Sigmoid colon (tissue), 7 donors: ENCODE measurements around the gene DMRTA1. TPM values are rescaled to one million over a fixed set of nuclear protein-coding genes. Genes with fewer than 3 reads are reported as not detected.
A peak's percentile ranks its signal among the peaks of the same experiment; 100 is the strongest.

Source experiments
- DNase-seq: peaks from one replicate; pipeline ENCODE4 v3.0.0-alpha.2; 2019
- H3K27ac ChIP-seq, 4 donors: fragments of 200-600 bp; sonication (generic); one replicate each; pipeline ENCODE4 v1.5.1; 2016 to 2019; ENCODE audit warnings: mild to moderate bottlenecking in 1 of 4
- H3K27me3 ChIP-seq, 3 donors: fragments of 200-600 bp; sonication (generic); one replicate each; pipeline ENCODE4 v1.5.1; 2019; ENCODE audit warnings: mild to moderate bottlenecking in 1 of 3
- H3K36me3 ChIP-seq, 4 donors: fragments of 200-600 bp; sonication (generic); one replicate each; pipeline ENCODE4 v1.5.1; 2016 to 2019
- H3K4me1 ChIP-seq, 4 donors: fragments of 200-600 bp; sonication (generic); one replicate each; pipeline ENCODE4 v1.5.1; 2017 to 2019
- H3K4me3 ChIP-seq, 4 donors: fragments of 200-600 bp; sonication (generic); one replicate each; pipeline ENCODE4 v1.5.1; 2017 to 2019; ENCODE audit warnings: mild to moderate bottlenecking in 2 of 4, moderate library complexity in 1 of 4
- H3K9me3 ChIP-seq, 4 donors: fragments of 200-600 bp in 3 of 4; sonication (generic) in 3 of 4; one replicate each; pipeline versions ENCODE4 v1.5.1 to v1.6.1; 2013 to 2019
- EP300 ChIP-seq, 4 donors: sonication (generic); formaldehyde crosslinking; IDR thresholded peaks; one replicate each; pipeline ENCODE4 v1.6.1; 2017; ENCODE audit warnings: antibody characterized with exemption in 4 of 4
- POLR2A ChIP-seq, 2 donors: fragments of 450-650 bp; IDR thresholded peaks; one replicate each; pipeline ENCODE4 v1.6.1; 2016; ENCODE audit warnings: antibody characterized with exemption in 2 of 2, mild to moderate bottlenecking in 2 of 2, moderate library complexity in 2 of 2
- POLR2AphosphoS5 ChIP-seq, 4 donors: sonication (generic); formaldehyde crosslinking; IDR thresholded peaks; one replicate each; pipeline ENCODE4 v1.6.1; 2017; ENCODE audit warnings: antibody characterized with exemption in 4 of 4
- WGBS, 2 donors: extraction: QIAGEN DNeasy Blood & Tissue Kit; methylation state at CpG; one replicate each; pipeline ENCODE4 v1.1.7; 2013; 5-methylcytosine and 5-hydroxymethylcytosine counted together
- intact Hi-C: fragments of 100-400 bp; cut with DNase I; formaldehyde crosslinking; loops from one replicate; pipeline ENCODE4 v1.15.1; 2023
- polyA plus RNA-seq, 3 donors: library from polyadenylated mRNA; stranded (reverse); fragments of 200-250 nt; gene quantifications; one replicate each; pipeline ENCODE4 v1.2.3, GENCODE V29; 2013
- total RNA-seq, 4 donors: library from RNA; depleted of rRNA; stranded (reverse); fragments of >200 nt; gene quantifications; one replicate each; pipeline ENCODE4 v1.1.0, GENCODE V29; 2016
- TF ChIP-seq, protein P1 (sequence below), 4 experiments: fragments of 450-650 bp in 3 of 4; fragments of 200-600 bp in 1 of 4; IDR thresholded peaks; one replicate each; pipeline ENCODE4 v1.5.1; 2016 to 2019; ENCODE audit warnings: antibody characterized with exemption in 4 of 4, mild to moderate bottlenecking in 3 of 4, moderate library complexity in 2 of 4
- donor health status: healthy with polysubstance abuse.
- donor health status: Bipolar disorder and iron deficiency.
- donor health status: healthy.

DMRTA1 gene
- total and polyA plus RNA-seq, 7 donors = 0.20 to 2.1 (median 0.83) TPM

GRCh38 chr9:22446950-22447617, 460 bp downstream of the DMRTA1 start:
- Histone ChIP-seq H3K27ac (peak overlapping the region; percentile 83 to 92 (median 89)), H3K4me3 (peak overlapping the region; percentile 40 to 83 (median 64)), H3K27me3 (no peaks in the 10 kb centered on the region), H3K4me1 (peaks cover 0 to 18% (median 5%) of the 10 kb centered on the region in 4 donors), H3K36me3 (no peaks in the 10 kb centered on the region), H3K9me3 (no peaks in the 10 kb centered on the region)
- intact Hi-C loops = loop anchor here (10.0 kb wide), 1 partner anchor 202 kb away; no protein-coding TSS in a partner anchor
- DNase-seq = peak; percentile 72
- 0 to 1% methylated on average over 70 of the region's 70 CpGs for WGBS, 2 donors
- TF ChIP-seq, protein P1, sequence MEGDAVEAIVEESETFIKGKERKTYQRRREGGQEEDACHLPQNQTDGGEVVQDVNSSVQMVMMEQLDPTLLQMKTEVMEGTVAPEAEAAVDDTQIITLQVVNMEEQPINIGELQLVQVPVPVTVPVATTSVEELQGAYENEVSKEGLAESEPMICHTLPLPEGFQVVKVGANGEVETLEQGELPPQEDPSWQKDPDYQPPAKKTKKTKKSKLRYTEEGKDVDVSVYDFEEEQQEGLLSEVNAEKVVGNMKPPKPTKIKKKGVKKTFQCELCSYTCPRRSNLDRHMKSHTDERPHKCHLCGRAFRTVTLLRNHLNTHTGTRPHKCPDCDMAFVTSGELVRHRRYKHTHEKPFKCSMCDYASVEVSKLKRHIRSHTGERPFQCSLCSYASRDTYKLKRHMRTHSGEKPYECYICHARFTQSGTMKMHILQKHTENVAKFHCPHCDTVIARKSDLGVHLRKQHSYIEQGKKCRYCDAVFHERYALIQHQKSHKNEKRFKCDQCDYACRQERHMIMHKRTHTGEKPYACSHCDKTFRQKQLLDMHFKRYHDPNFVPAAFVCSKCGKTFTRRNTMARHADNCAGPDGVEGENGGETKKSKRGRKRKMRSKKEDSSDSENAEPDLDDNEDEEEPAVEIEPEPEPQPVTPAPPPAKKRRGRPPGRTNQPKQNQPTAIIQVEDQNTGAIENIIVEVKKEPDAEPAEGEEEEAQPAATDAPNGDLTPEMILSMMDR (IDR thresholded peaks at IDR 0.05) = no peak
- TF ChIP-seq POLR2A (IDR thresholded peaks at IDR 0.05) (no peak), POLR2AphosphoS5 (IDR thresholded peaks at IDR 0.05) (no peak), EP300 (IDR thresholded peaks at IDR 0.05) (no peak)

- no peak for DNase-seq
- H3K27ac ChIP-seq = peak overlapping the region; percentile 83 to 92 (median 89)
- H3K27me3 ChIP-seq = no peaks in the 10 kb centered on the region
- H3K36me3 ChIP-seq = no peaks in the 10 kb centered on the region
- H3K9me3 ChIP-seq = no peaks in the 10 kb centered on the region
- TF ChIP-seq, protein P1 (IDR thresholded peaks at IDR 0.05) = no peak
- TF ChIP-seq POLR2A (IDR thresholded peaks at IDR 0.05) (no peak), POLR2AphosphoS5 (IDR thresholded peaks at IDR 0.05) (no peak), EP300 (IDR thresholded peaks at IDR 0.05) (no peak)
- WGBS, 2 donors = 6 to 21% methylated on average over 17 of the region's 17 CpGs
- intact Hi-C loops = loop anchor here (10.0 kb wide), 1 partner anchor 203 kb away; no protein-coding TSS in a partner anchor
- peaks cover 0 to 18% (median 5%) of the 10 kb centered on the region in 4 donors for H3K4me1 ChIP-seq
- peak overlapping the region; percentile 40 to 83 (median 64) for H3K4me3 ChIP-seq
These were observed 1.1 kb downstream of the DMRTA1 start for GRCh38 chr9:22447618-22448305.

GRCh38 chr9:22449719-22450118, 3.1 kb downstream of the DMRTA1 start:
- H3K4me3 ChIP-seq = no peak overlapping the region
- H3K27me3 ChIP-seq = no peaks in the 10 kb centered on the region
- intact Hi-C loops = loop anchor here (2.0 to 10.0 kb wide), 2 partner anchors 143 to 205 kb away; no protein-coding TSS in a partner anchor
- H3K27ac ChIP-seq = no peak overlapping the region
- no peak for TF ChIP-seq POLR2A (IDR thresholded peaks at IDR 0.05)
- peaks cover 0 to 18% (median 5%) of the 10 kb centered on the region in 4 donors for H3K4me1 ChIP-seq
- H3K36me3 ChIP-seq = no peaks in the 10 kb centered on the region
- DNase-seq = no peak
- H3K9me3 ChIP-seq = no peaks in the 10 kb centered on the region

- no peaks in the 10 kb centered on the region for H3K9me3 ChIP-seq
- TF ChIP-seq EP300 (IDR thresholded peaks at IDR 0.05) = no peak
- TF ChIP-seq, protein P1 (IDR thresholded peaks at IDR 0.05) = peak in 3 of 4 experiments; percentile 48 to 72 (median 66)
- intact Hi-C loops = loop anchor here (2.0 kb wide), 1 partner anchor 640 kb away; no protein-coding TSS in a partner anchor
- DNase-seq = no peak
- no peaks in the 10 kb centered on the region for H3K27me3 ChIP-seq
- no peak overlapping the region for H3K4me3 ChIP-seq
- peaks cover 0 to 15% (median 3%) of the 10 kb centered on the region in 4 donors for H3K4me1 ChIP-seq
- no peaks in the 10 kb centered on the region for H3K36me3 ChIP-seq
- no peak overlapping the region for H3K27ac ChIP-seq
- 14 to 19% methylated on average over 4 of the region's 4 CpGs for WGBS, 2 donors
These were observed 5.9 kb downstream of the DMRTA1 start for GRCh38 chr9:22452415-22453010.

- intact Hi-C loops = no loop called here
- Histone ChIP-seq H3K4me1 (peaks cover 0 to under 1% (median 0%) of the 10 kb centered on the region in 4 donors), H3K27me3 (no peaks in the 10 kb centered on the region), H3K36me3 (no peaks in the 10 kb centered on the region), H3K27ac (no peak overlapping the region), H3K4me3 (no peak overlapping the region), H3K9me3 (no peaks in the 10 kb centered on the region)
- WGBS, 2 donors = 0 to 1% methylated on average over 1 of the region's 1 CpG
- TF ChIP-seq POLR2A (IDR thresholded peaks at IDR 0.05) = no peak
- no peak for TF ChIP-seq EP300 (IDR thresholded peaks at IDR 0.05)
- TF ChIP-seq POLR2AphosphoS5 (IDR thresholded peaks at IDR 0.05) = no peak
- TF ChIP-seq, protein P1 (IDR thresholded peaks at IDR 0.05) = no peak
- no peak for DNase-seq
These were observed 7.4 kb downstream of the DMRTA1 start for GRCh38 chr9:22454016-22454415.
